NB4 (cell line): ENCODE results near the gene NPAS3.

ENCODE experiments used
- DNase-seq: peaks from one replicate; pipeline ENCODE4 v3.0.0; 2010; ENCODE audit warnings: low read depth
- H3K4me3 ChIP-seq: one replicate; pipeline ENCODE4 v1.5.1; 2011; ENCODE audit warnings: mild to moderate bottlenecking, low read depth, low read length, moderate library complexity
- CTCF ChIP-seq: IDR thresholded peaks from one replicate; pipeline ENCODE4 v1.5.1; 2012; ENCODE audit warnings: low read depth, low read length
- MAX ChIP-seq: IDR thresholded peaks from 2 replicates; pipeline ENCODE4 v1.6.1; 2011; ENCODE audit warnings: low read depth, low read length
- MYC ChIP-seq: IDR thresholded peaks from 2 replicates; pipeline ENCODE4 v1.6.1; 2011; ENCODE audit warnings: low read depth, low read length
- POLR2A ChIP-seq: IDR thresholded peaks from 2 replicates; pipeline ENCODE4 v1.6.1; 2011; ENCODE audit warnings: mild to moderate bottlenecking; ENCODE audit not compliant: insufficient read length; ENCODE audit errors: extremely low read depth

The NPAS3 gene

DNA sequence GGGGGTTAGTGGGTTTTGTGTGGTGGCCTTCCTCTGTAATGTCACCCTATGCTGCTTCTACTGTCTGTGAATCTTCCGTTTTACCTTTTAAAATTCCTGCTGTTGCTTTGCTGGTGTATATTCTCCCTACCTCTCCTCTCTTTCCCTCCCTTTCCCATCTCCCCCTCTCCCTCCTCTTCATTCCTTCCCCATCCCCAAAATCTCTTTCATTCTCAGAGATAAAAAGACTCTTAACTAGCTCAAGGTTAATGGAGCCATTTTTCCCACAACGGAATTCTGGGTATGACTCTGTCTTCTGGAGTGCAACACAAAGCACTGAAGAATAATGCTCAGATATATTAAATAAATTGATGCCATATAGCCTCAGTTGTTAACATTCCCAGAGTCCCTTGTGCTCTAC is 864.1 kb downstream of the NPAS3 start:
- TF ChIP-seq MAX = no peak
- no peak for TF ChIP-seq POLR2A
- TF ChIP-seq MYC = no peak
- no peak for TF ChIP-seq CTCF
- DNase-seq = no peak
- no peak overlapping the region for H3K4me3 ChIP-seq

- TF ChIP-seq MYC (no peak), CTCF (no peak), MAX (no peak), POLR2A (no peak)
- no peak for DNase-seq
- no peak overlapping the region for H3K4me3 ChIP-seq
Observed at GRCh38 chr14:33805593-33805992, 866.9 kb downstream of the NPAS3 start.

DNA sequence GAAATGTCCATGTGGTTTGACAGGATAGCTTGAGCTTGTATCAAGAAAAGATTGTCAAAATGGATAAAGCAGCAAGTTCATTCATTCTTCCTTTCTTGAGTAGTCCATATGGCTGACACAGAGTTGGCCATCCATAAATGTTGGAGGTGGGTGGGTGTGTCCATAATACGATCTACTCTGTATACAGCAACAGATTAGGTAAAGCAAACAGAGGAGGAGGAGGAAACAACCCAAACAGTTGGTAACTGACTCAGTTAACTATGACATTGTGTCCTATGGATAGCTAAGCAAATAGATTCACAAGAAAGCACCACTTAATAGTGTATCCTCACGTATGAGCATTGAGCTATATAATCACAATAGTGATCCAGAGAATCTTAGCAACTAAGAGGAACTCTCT is 868.2 kb downstream of the NPAS3 start:
- no peak overlapping the region for H3K4me3 ChIP-seq
- DNase-seq = no peak
- no peak for TF ChIP-seq POLR2A
- no peak for TF ChIP-seq MYC
- no peak for TF ChIP-seq CTCF
- TF ChIP-seq MAX = no peak

GRCh38 chr14:33808187-33808586 is 869.5 kb downstream of the NPAS3 start:
- DNase-seq = no peak
- TF ChIP-seq MYC (no peak), MAX (no peak), CTCF (no peak), POLR2A (no peak)
- H3K4me3 ChIP-seq = no peak overlapping the region

GRCh38 chr14:33809396-33809981 is 870.8 kb downstream of the NPAS3 start:
- no peak for TF ChIP-seq MAX
- TF ChIP-seq POLR2A = no peak
- TF ChIP-seq CTCF = no peak
- no peak for TF ChIP-seq MYC
- no peak overlapping the region for H3K4me3 ChIP-seq
- DNase-seq = no peak
